GM12891 (cell line): ENCODE results near the gene MTURN.

ENCODE experiments used
- PAX5 ChIP-seq: IDR thresholded peaks from 2 replicates; pipeline ENCODE4 v1.6.1; 2011; ENCODE audit warnings: low read length, moderate library complexity, mild to moderate bottlenecking; ENCODE audit not compliant: insufficient read depth, severe bottlenecking
- POLR2A ChIP-seq: IDR thresholded peaks from 2 replicates; pipeline ENCODE4 v1.6.1; 2011; ENCODE audit warnings: low read depth, low read length, control low read depth
- POLR2AphosphoS5 ChIP-seq: IDR thresholded peaks from 2 replicates; pipeline ENCODE4 v1.6.1; 2011; ENCODE audit warnings: low read depth, low read length, control low read depth
- SPI1 ChIP-seq: IDR thresholded peaks from 2 replicates; pipeline ENCODE4 v1.6.1; 2011; ENCODE audit warnings: low read depth, low read length, control low read depth
- TAF1 ChIP-seq: IDR thresholded peaks from 2 replicates; pipeline ENCODE4 v1.6.1; 2011; ENCODE audit warnings: low read depth, low read length, control low read depth

GRCh38 chr7:30087371-30087770 is 47.4 kb upstream of the MTURN start:
- TF ChIP-seq POLR2A (no peak), TAF1 (no peak), SPI1 (peak; percentile 94), POLR2AphosphoS5 (no peak), PAX5 (no peak)
